IPS DF 4.7 (cell line): Measurements from ENCODE around the gene STX16.

Source experiments
- DNase-seq: peaks from one replicate; pipeline ENCODE4 v3.0.0-alpha.2; 2013; ENCODE audit warnings: low spot score; ENCODE audit errors: extremely low read depth

Gene STX16

DNA sequence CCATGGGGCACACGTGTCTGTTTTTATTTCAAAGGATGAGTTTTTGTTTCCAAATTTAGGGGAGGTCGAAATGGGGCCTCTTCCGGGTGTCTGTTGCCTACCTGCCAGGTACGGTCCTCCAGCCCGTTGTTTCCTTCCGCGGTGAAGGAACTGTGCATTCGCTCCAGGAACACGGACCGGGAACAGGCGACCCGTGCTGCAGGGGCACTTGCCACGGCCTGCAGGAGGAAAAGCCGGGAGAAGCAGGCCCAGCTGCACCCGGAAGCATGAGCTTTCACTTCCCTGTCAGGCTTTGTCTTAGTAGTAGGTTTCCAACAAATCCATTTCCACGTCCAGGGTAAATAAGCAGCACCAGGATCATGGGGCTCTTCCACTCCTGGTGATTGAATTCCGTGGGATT, 24.6 kb downstream of the STX16 start:
- no peak for DNase-seq

GRCh38 chr20:58676161-58676560, 25.1 kb downstream of the STX16 start:
- DNase-seq = no peak

GRCh38 chr20:58677079-58677604, 26.1 kb downstream of the STX16 start:
- DNase-seq = no peak

- DNase-seq = no peak
Observed at GRCh38 chr20:58677808-58678207, 26.7 kb downstream of the STX16 start.

DNA sequence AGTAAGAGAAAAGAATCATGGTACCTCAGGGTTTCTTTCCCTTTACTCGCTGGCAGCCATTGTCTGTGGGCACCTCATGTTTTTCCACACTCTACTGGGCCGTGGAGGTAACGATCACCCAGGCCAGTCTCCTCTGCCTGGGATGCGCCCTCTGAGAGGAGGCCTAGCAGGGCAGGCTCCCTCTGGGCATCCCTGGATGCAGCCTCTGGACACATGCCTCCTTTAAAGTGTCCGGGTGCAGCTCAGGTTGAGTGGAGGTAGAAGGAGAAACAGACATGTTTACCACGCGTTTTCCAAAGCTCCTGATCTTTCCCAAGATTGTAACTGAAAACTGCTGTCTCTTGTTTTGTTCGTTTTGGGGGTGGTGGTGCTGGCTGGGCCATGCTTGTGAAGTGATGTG, 27.7 kb downstream of the STX16 start:
- no peak for DNase-seq

DNA sequence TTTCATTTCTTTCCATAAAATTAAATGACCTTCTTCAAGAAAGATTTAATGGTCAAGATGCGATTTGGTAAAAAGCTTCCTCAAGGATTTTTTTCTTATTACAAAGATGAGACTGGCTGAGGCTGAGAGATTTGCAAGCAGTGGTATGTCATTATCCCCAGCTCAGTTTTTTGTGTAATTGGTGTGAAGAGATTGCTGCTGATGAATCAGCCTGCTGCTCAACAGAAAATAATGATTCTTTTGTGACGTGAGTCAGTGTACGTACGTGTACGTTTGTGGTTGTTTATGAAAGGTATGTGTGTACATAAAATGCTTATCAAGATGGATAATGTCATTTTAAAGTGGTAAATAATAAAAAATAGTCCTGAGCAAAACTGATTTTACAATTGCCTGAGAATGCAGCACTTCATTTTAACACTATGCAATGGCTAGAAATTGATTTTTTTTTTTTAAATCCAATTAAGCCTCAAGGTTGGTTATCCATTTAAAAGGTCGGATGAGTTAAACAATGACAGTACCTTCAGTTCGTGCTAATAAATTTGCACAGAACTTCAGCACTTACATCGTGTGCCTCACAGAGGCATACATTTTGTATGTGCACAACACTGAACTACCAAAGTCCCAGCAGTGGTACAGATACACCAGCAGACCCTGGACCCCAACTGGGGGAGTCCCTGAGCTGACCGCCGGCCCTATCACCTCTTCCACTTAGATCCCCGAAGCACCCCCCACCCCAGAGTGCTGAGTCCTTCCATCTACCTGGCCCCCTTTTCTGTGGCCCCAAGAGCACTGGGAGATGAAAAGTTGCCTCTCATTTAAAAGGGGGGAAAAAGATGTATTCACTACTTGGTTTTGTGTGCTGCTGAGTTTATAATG, 31.8 kb downstream of the STX16 start:
- DNase-seq = no peak

DNA sequence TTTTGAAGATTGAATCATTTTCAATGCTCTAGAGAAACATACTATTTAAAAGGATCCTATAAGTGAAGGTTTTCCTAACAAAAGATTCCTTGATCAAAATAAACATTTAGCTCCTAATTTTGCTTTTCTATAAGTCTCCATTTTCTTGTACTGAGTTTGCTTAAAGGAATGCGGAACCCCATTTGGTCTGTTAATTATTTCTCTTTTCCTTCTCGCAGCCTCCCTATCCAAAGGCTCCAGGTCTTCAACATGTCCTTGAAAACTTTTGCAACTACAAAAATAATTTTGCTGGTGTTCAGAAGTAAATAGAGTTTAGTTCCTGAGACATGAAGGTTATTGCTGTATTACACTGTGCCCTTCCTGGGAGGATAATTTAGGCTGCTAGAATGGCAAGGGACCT, 33.2 kb downstream of the STX16 start:
- no peak for DNase-seq

GRCh38 chr20:58685988-58686387, 34.9 kb downstream of the STX16 start:
- no peak for DNase-seq

- no peak for DNase-seq
Observed at GRCh38 chr20:58688414-58688813, 37.3 kb downstream of the STX16 start.

GRCh38 chr20:58688840-58689239, 37.8 kb downstream of the STX16 start:
- no peak for DNase-seq

- DNase-seq = no peak
Observed at GRCh38 chr20:58690396-58691135, 39.5 kb downstream of the STX16 start.

GRCh38 chr20:58691773-58692578, 40.9 kb downstream of the STX16 start:
- DNase-seq = no peak

DNA sequence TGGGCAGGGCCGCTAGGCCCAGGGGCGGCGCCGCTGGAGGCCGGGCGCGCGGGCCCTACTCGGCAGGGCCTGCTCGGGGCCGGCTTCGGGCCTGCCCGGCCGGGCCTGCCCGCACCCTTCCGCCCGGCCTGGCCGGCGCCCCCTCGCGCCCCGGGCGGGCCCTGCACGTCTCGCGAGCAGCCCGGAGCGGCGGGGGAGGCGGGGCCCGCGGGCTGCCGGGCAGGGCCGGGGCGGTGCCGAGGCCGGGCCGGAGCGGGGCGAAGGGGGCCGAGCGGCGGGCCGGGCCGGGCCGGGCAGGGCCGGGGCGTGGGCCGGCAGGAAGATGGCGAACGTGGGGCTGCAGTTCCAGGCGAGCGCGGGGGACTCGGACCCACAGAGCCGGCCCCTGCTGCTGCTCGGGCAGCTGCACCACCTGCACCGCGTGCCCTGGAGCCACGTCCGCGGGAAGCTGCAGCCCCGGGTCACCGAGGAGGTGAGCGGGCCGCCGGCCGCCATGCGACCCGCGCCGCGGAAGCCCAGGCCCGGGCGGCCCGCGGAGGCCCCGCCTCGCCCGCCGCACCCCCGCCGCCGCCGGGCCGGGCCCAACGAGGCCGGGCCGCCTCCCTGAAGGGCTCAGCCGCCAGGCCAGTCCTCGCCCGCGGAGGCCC, 41.6 kb downstream of the STX16 start, which contains the start of gene NPEPL1:
TSS of gene NPEPL1 (plus strand) at position 222 of the 647 bp plus-strand sequence. CDS start at position 323, 101 bp downstream.
- no peak for DNase-seq

DNA sequence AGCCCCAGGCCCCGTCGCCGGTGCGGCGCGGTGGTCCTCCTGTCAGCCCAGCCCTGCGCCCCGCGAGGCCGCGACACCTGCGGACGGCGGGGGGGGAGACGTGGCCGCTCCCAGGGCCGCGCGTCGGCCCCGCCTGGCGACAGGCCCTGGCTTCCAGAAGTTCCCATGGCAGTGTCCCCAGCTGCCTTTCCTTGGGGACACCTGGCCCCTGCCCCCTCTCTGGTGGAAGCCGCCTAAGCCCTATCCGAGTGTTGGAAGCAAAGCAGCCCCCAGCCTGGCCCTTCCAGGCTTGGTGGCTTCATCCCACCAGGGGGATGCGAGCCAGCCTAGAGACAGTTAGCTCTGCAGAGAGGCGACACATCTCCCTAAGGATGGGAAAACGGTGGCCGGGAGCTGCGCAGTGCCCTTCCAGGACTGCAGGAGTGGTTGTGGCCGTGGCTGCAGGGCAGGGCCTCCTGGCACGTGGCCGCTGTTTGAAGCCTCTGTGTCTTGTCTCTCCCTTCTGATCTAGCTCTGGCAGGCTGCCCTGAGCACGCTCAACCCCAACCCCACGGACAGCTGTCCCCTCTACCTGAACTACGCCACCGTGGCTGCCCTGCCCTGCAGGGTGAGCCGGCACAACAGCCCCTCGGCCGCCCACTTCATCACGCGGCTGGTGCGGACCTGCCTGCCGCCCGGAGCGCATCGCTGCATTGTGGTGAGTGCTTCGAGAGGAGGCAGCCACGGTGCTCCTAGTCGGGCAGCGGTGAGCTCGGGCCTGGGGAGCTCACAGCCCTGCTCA, 42.3 kb downstream of the STX16 start:
- no peak for DNase-seq

- DNase-seq = no peak
Observed at GRCh38 chr20:58694241-58695083, 43.4 kb downstream of the STX16 start.

DNA sequence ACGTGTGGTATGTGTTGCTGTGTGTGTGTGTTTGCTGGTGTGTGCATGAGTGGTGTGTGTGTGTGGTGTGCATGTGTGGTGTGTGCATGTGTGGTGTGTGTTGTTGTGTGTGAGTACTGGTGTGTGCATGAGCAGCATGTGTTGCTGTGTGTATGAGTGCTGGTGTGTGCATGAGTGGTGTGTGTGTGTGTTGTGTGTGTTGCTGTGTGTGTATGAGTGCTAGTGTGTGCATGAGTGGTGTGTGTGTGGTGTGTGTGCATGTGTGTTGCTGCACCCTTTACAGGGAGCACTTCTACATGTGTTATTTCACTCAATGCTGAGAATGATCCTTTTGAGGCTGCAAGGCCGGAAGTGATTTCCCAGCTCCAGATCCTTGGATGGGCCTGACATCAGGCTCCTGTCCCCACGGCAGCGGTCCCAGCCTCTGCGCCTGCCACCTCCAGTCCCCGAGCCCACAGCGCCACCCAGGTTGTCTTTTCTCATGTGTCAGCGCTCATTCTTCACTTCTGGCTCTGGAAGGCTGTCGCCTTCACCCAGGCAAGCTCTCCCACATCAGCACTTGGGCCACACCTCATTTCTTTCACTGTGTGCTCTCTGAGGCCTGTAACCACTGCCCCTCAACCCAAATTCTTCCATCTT, 44.1 kb downstream of the STX16 start:
- no peak for DNase-seq

- DNase-seq = no peak
Observed at GRCh38 chr20:58695895-58696375, 44.9 kb downstream of the STX16 start.

GRCh38 chr20:58696411-58696961, 45.4 kb downstream of the STX16 start:
- DNase-seq = no peak
